ENCODE data around the gene LRPAP1.
"Not testable (repeated sequence)": the region's sequence is repeated elsewhere in the genome, so short reads cannot be mapped to it uniquely, and the experiment has no call there.

Gene LRPAP1

DNA sequence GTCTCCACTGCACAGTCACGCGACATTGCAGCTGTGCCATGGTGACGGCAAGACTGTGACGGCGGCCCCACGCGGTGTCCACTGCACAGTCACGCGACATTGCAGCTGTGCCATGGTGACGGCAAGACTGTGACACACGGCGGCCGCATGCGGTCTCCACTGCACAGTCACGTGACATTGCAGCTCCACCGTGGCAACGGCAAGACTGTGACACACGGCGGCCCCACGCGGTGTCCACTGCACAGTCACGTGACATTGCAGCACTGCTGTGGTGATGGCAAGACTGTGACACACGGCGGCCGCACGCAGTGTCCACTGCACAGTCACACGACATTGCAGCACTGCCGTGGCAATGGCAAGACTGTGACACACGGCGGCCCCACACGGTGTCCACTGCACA is 32.7 kb upstream of the LRPAP1 start:
- not testable (repeated sequence) for H3K4me2 ChIP-seq (ENCODE audit: low read length); H3K36me3 ChIP-seq (ENCODE audit: insufficient read depth, low read length); H4K20me1 ChIP-seq (ENCODE audit: insufficient read depth, low read length); H2AFZ ChIP-seq (ENCODE audit: low read length); H3K4me3 ChIP-seq (ENCODE audit: low read depth, low read length, poor library complexity, severe bottlenecking); H3K9ac ChIP-seq (ENCODE audit: low read length); H3F3A ChIP-seq (ENCODE audit: insufficient read depth, low read length); H3K27me3 ChIP-seq (ENCODE audit: insufficient read depth, low read length); H3K27ac ChIP-seq (ENCODE audit: low read depth, low read length, poor library complexity, severe bottlenecking); H3K79me2 ChIP-seq (ENCODE audit: insufficient read depth, low read length); H3K4me1 ChIP-seq (ENCODE audit: insufficient read depth, low read length, severe bottlenecking); H3K9me2 ChIP-seq (ENCODE audit: low read depth, low read length); H3K9me3 ChIP-seq (ENCODE audit: low read length)

DNA sequence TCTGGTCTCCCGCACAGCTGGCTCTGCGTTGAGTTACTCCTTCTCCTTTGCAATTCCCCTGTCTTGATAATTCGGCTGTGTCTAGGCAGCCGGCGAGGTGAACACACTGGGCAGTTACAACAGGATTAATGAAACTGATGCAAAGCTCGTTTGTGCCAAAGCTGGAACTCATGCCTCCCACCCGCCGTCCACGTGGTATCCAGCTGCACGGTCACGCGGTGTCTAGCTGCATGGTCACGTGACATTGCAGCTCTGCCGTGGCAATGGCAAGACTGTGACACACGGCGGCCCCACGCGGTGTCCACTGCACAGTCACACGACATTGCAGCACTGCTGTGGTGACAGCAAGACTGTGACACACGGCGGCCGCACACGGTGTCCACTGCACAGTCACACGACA is 31.2 kb upstream of the LRPAP1 start:
- TF ChIP-seq, protein P1, sequence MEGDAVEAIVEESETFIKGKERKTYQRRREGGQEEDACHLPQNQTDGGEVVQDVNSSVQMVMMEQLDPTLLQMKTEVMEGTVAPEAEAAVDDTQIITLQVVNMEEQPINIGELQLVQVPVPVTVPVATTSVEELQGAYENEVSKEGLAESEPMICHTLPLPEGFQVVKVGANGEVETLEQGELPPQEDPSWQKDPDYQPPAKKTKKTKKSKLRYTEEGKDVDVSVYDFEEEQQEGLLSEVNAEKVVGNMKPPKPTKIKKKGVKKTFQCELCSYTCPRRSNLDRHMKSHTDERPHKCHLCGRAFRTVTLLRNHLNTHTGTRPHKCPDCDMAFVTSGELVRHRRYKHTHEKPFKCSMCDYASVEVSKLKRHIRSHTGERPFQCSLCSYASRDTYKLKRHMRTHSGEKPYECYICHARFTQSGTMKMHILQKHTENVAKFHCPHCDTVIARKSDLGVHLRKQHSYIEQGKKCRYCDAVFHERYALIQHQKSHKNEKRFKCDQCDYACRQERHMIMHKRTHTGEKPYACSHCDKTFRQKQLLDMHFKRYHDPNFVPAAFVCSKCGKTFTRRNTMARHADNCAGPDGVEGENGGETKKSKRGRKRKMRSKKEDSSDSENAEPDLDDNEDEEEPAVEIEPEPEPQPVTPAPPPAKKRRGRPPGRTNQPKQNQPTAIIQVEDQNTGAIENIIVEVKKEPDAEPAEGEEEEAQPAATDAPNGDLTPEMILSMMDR (IDR thresholded peaks at IDR 0.05; ENCODE audit: low read length): no peak
- no peak for TF ChIP-seq EZH2 (IDR thresholded peaks at IDR 0.05; ENCODE audit: borderline replicate concordance, low read length)
- H3K4me3 ChIP-seq (ENCODE audit: low read depth, low read length, poor library complexity, severe bottlenecking): no peak overlapping the region
- H4K20me1 ChIP-seq (ENCODE audit: insufficient read depth, low read length): no peaks in the 10 kb centered on the region
- H3K79me2 ChIP-seq (ENCODE audit: insufficient read depth, low read length): no peaks in the 10 kb centered on the region
- H3K4me2 ChIP-seq (ENCODE audit: low read length): no peak overlapping the region
- H3K9me3 ChIP-seq (ENCODE audit: low read length): no peaks in the 10 kb centered on the region
- no peak overlapping the region for H3K27ac ChIP-seq (ENCODE audit: low read depth, low read length, poor library complexity, severe bottlenecking)
- no peaks in the 10 kb centered on the region for H3K27me3 ChIP-seq (ENCODE audit: insufficient read depth, low read length)
- no peak overlapping the region for H2AFZ ChIP-seq (ENCODE audit: low read length)
- H3F3A ChIP-seq (ENCODE audit: insufficient read depth, low read length): no peaks in the 10 kb centered on the region
- H3K9me2 ChIP-seq (ENCODE audit: low read depth, low read length): no peaks in the 10 kb centered on the region
- no peaks in the 10 kb centered on the region for H3K36me3 ChIP-seq (ENCODE audit: insufficient read depth, low read length)
- no peaks in the 10 kb centered on the region for H3K4me1 ChIP-seq (ENCODE audit: insufficient read depth, low read length, severe bottlenecking)
- no peak overlapping the region for H3K9ac ChIP-seq (ENCODE audit: low read length)

DNA sequence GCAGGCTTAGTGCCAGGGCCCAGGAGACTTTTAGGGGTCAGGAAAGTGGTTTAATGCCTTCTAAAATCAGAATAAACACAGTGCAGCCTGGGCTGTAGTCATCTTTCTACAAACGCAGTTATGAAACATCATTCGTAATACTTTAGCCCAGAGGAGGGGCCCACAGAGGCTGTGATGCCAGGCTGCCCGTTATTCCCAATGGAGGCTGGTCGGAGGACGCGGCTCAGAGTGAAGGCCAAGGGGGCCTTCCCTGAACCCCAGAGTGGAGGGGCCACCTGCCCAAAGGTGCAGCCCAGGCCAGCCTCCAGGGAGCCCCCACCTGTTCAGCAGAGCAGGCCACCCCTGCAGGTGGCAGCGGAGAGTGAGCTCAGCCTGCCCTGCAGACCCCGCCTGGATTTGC is 29.9 kb upstream of the LRPAP1 start:
- H4K20me1 ChIP-seq (ENCODE audit: insufficient read depth, low read length): not testable (repeated sequence)

DNA sequence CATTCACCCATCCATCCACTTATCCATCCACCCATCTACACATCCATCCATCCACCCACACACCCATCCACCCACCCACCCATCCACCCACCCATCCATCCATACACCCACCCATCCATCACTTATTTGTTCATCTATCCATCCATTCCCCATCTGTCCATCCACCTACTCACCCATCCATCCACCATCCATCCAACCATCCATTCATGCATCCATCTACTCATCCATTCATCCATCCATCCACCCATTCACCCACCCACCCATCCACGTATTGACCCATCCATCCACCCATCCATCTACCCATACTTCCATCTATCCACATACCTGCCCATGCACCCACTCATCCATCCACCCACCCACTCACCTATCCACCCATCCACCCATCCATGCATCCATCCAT is 28.2 kb upstream of the LRPAP1 start:
- not testable (repeated sequence) for H3K4me3 ChIP-seq (ENCODE audit: low read depth, low read length, poor library complexity, severe bottlenecking)

More for the DNA sequence above, 29.9 kb upstream of the LRPAP1 start:
- not testable (repeated sequence) for H3F3A ChIP-seq (ENCODE audit: insufficient read depth, low read length); H3K9ac ChIP-seq (ENCODE audit: low read length); H3K27me3 ChIP-seq (ENCODE audit: insufficient read depth, low read length); H3K9me2 ChIP-seq (ENCODE audit: low read depth, low read length); H3K4me2 ChIP-seq (ENCODE audit: low read length); H3K79me2 ChIP-seq (ENCODE audit: insufficient read depth, low read length); H3K9me3 ChIP-seq (ENCODE audit: low read length); H3K4me3 ChIP-seq (ENCODE audit: low read depth, low read length, poor library complexity, severe bottlenecking); H3K4me1 ChIP-seq (ENCODE audit: insufficient read depth, low read length, severe bottlenecking); H2AFZ ChIP-seq (ENCODE audit: low read length); H3K36me3 ChIP-seq (ENCODE audit: insufficient read depth, low read length); H3K27ac ChIP-seq (ENCODE audit: low read depth, low read length, poor library complexity, severe bottlenecking)

DNA sequence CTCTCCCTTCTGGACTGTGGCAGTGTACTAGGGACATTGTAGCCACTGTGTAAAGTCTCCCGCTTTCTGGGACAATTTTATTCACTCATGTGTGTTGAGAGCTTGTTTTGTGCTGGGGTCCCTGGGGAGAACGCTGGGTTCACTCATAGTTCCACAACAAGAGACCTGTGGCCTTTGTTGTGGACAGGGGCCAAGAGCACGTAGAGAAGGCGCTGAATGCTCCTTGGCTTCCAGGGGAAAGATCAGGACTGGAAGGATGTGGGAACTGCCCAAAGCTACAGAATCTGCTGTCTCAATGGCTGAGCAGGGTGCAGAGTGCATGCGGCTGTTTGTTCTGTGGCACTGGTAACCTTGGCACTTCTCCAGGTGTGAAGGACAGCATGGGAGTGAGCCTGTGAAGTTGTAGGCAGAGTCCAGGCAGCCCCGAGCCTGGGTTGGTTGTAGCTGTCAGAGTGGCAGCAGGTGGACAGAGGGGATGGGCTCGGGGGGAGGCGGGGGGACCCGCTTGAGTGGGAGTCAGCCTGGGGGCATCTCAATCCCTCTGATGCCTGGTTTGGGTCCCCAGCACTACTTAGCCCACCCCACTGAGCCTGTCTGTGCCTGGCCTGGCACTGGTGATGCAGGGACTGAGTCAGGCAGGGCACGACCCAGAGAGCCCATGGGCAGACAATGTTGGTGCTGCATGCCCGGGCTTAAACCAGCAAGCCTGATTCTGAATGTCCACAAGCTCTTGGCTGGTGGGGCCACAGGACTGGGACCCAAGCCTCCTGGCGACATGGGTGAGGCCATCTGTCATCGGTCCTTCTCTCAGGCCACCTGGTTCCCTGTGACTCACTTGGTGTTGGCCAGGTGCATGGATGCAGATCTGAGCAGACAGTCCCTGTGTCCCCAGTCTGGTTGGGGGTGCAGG is 27.4 kb upstream of the LRPAP1 start:
- not testable (repeated sequence) for H3K9me2 ChIP-seq (ENCODE audit: low read depth, low read length); H3K9me3 ChIP-seq (ENCODE audit: low read length); H3K4me3 ChIP-seq (ENCODE audit: low read depth, low read length, poor library complexity, severe bottlenecking); H3K79me2 ChIP-seq (ENCODE audit: insufficient read depth, low read length); H3K9ac ChIP-seq (ENCODE audit: low read length); H2AFZ ChIP-seq (ENCODE audit: low read length); H4K20me1 ChIP-seq (ENCODE audit: insufficient read depth, low read length); H3F3A ChIP-seq (ENCODE audit: insufficient read depth, low read length); H3K27ac ChIP-seq (ENCODE audit: low read depth, low read length, poor library complexity, severe bottlenecking); H3K27me3 ChIP-seq (ENCODE audit: insufficient read depth, low read length); H3K4me1 ChIP-seq (ENCODE audit: insufficient read depth, low read length, severe bottlenecking); H3K36me3 ChIP-seq (ENCODE audit: insufficient read depth, low read length); H3K4me2 ChIP-seq (ENCODE audit: low read length)

More for the DNA sequence above, 28.2 kb upstream of the LRPAP1 start:
- H4K20me1 ChIP-seq (ENCODE audit: insufficient read depth, low read length); H3K27ac ChIP-seq (ENCODE audit: low read depth, low read length, poor library complexity, severe bottlenecking); H3K9me2 ChIP-seq (ENCODE audit: low read depth, low read length); H3K9ac ChIP-seq (ENCODE audit: low read length); H3K4me2 ChIP-seq (ENCODE audit: low read length); H3K79me2 ChIP-seq (ENCODE audit: insufficient read depth, low read length); H3K9me3 ChIP-seq (ENCODE audit: low read length); H3K4me1 ChIP-seq (ENCODE audit: insufficient read depth, low read length, severe bottlenecking); H3K36me3 ChIP-seq (ENCODE audit: insufficient read depth, low read length); H3K27me3 ChIP-seq (ENCODE audit: insufficient read depth, low read length); H3F3A ChIP-seq (ENCODE audit: insufficient read depth, low read length); H2AFZ ChIP-seq (ENCODE audit: low read length): not testable (repeated sequence)

DNA sequence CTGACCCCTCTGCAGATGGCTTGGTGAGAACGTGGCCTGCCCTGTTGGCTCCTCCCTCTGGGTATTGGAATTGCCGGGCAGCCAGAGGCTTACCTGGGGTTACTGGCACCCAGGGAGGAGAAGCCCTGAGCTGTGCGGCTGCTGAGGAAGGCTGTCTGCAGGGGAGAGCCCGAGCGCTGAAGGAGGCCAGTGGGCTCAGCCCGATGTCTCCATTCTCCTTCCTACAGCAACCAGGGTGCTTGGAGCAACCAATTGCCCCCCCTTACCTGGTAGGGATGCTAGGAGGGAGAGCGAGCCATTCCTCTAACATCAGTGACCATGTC is 26.3 kb upstream of the LRPAP1 start:
- not testable (repeated sequence) for H2AFZ ChIP-seq (ENCODE audit: low read length); H3K9ac ChIP-seq (ENCODE audit: low read length); H3K9me3 ChIP-seq (ENCODE audit: low read length); H3K27ac ChIP-seq (ENCODE audit: low read depth, low read length, poor library complexity, severe bottlenecking); H3K27me3 ChIP-seq (ENCODE audit: insufficient read depth, low read length); H3K4me3 ChIP-seq (ENCODE audit: low read depth, low read length, poor library complexity, severe bottlenecking); H3K79me2 ChIP-seq (ENCODE audit: insufficient read depth, low read length); H3K9me2 ChIP-seq (ENCODE audit: low read depth, low read length); H3K36me3 ChIP-seq (ENCODE audit: insufficient read depth, low read length); H3F3A ChIP-seq (ENCODE audit: insufficient read depth, low read length); H3K4me1 ChIP-seq (ENCODE audit: insufficient read depth, low read length, severe bottlenecking); H3K4me2 ChIP-seq (ENCODE audit: low read length); H4K20me1 ChIP-seq (ENCODE audit: insufficient read depth, low read length)

All from OCI-LY1 (cell line).